Glutamatergic neuron (in vitro differentiated cells): Measurements from ENCODE around the gene CAP1. TPM values are rescaled to one million over a fixed set of nuclear protein-coding genes. Genes with fewer than 3 reads are reported as not detected.

Source experiments
- DNase-seq: peaks from one replicate; pipeline ENCODE4 v3.0.0; 2022
- H3K27ac Mint-ChIP-seq: one replicate; pipeline ENCODE4 v1.8.0; 2020; ENCODE audit warnings: mild to moderate bottlenecking, mixed read lengths, inconsistent platforms; ENCODE audit not compliant: unreplicated experiment
- H3K27me3 Mint-ChIP-seq: one replicate; pipeline ENCODE4 v1.8.0; 2020; ENCODE audit warnings: mild to moderate bottlenecking, moderate library complexity, mixed read lengths, inconsistent platforms; ENCODE audit not compliant: unreplicated experiment
- H3K36me3 Mint-ChIP-seq: one replicate; pipeline ENCODE4 v1.8.0; 2020; ENCODE audit warnings: mild to moderate bottlenecking, mixed read lengths, inconsistent platforms; ENCODE audit not compliant: unreplicated experiment
- H3K4me1 Mint-ChIP-seq: one replicate; pipeline ENCODE4 v1.8.0; 2020; ENCODE audit warnings: mild to moderate bottlenecking, low read depth, mixed read lengths, inconsistent platforms; ENCODE audit not compliant: unreplicated experiment
- H3K4me3 Mint-ChIP-seq: one replicate; pipeline ENCODE4 v1.8.0; 2020; ENCODE audit warnings: mild to moderate bottlenecking, mixed read lengths, inconsistent platforms; ENCODE audit not compliant: unreplicated experiment
- H3K9me3 Mint-ChIP-seq: one replicate; pipeline ENCODE4 v1.8.0; 2020; ENCODE audit warnings: mild to moderate bottlenecking, moderate library complexity, mixed read lengths, inconsistent platforms; ENCODE audit not compliant: unreplicated experiment
- total RNA-seq: library from RNA; stranded (reverse); fragmentation: NEBNext Ultra II Directional; extraction: Animal tissue kit (Norgen Biotek cat#: 25700); gene quantifications from one replicate; pipeline ENCODE4 v1.2.1, GENCODE V29; 2021; ENCODE audit not compliant: unreplicated experiment
- TF ChIP-seq, protein P1 (sequence below): fragments of 200-600 bp; sonication (generic); IDR thresholded peaks from one replicate; pipeline ENCODE4 v1.5.0; 2021; ENCODE audit not compliant: partially characterized antibody, unreplicated experiment

The CAP1 gene
- total RNA-seq, 1 donor from 2014 or later: 293 TPM

DNA sequence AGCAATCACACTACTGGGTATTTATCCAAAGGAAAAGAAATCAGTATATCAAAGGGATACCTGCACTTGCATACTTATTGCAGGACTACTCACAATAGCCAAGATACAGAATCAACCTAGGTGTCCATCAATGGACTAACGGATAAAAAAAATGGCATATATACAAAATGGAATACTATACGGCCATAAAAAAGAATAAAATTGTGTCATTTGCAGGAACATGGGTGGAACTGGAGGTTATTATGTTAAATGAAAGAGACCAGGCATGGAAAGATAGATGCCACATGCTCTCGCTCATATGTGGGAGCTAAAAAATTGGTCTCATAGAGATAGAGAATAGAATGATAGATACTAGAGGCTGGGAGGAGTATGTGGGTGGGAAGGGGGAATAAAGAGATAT is 29.3 kb upstream of the CAP1 start:
- Mint-ChIP-seq H3K27ac (no peak overlapping the region), H3K27me3 (no peaks in the 10 kb centered on the region), H3K36me3 (no peaks in the 10 kb centered on the region), H3K4me1 (no peaks in the 10 kb centered on the region), H3K4me3 (no peak overlapping the region), H3K9me3 (no peaks in the 10 kb centered on the region)
- no peak for DNase-seq
- TF ChIP-seq, protein P1, sequence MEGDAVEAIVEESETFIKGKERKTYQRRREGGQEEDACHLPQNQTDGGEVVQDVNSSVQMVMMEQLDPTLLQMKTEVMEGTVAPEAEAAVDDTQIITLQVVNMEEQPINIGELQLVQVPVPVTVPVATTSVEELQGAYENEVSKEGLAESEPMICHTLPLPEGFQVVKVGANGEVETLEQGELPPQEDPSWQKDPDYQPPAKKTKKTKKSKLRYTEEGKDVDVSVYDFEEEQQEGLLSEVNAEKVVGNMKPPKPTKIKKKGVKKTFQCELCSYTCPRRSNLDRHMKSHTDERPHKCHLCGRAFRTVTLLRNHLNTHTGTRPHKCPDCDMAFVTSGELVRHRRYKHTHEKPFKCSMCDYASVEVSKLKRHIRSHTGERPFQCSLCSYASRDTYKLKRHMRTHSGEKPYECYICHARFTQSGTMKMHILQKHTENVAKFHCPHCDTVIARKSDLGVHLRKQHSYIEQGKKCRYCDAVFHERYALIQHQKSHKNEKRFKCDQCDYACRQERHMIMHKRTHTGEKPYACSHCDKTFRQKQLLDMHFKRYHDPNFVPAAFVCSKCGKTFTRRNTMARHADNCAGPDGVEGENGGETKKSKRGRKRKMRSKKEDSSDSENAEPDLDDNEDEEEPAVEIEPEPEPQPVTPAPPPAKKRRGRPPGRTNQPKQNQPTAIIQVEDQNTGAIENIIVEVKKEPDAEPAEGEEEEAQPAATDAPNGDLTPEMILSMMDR: no peak

DNA sequence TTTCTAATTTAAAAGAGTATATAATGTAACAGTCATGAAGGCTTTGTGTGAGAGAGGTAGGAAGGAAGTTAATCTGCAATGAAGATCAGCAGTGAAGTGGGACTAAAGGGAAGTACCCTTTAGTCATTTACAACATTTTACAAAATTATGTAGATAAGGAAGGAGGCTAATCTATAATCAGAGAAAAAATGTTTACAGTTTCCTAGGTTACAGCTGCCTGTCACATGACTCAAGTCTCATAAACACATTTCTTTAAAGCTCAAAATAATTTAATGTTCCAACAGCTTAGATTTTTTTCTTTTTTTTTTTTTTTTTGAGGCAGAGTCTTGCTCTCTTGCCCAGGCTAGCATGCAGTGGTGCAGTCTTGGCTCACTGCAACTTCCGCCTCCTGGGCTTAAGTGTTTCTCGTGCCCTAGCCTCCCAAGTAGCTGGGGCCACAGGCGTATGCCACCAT is 26.2 kb upstream of the CAP1 start:
- Mint-ChIP-seq H3K36me3 (no peaks in the 10 kb centered on the region), H3K4me3 (no peak overlapping the region), H3K27me3 (no peaks in the 10 kb centered on the region), H3K27ac (no peak overlapping the region), H3K9me3 (no peaks in the 10 kb centered on the region), H3K4me1 (no peaks in the 10 kb centered on the region)
- TF ChIP-seq, protein P1: no peak
- DNase-seq: no peak

DNA sequence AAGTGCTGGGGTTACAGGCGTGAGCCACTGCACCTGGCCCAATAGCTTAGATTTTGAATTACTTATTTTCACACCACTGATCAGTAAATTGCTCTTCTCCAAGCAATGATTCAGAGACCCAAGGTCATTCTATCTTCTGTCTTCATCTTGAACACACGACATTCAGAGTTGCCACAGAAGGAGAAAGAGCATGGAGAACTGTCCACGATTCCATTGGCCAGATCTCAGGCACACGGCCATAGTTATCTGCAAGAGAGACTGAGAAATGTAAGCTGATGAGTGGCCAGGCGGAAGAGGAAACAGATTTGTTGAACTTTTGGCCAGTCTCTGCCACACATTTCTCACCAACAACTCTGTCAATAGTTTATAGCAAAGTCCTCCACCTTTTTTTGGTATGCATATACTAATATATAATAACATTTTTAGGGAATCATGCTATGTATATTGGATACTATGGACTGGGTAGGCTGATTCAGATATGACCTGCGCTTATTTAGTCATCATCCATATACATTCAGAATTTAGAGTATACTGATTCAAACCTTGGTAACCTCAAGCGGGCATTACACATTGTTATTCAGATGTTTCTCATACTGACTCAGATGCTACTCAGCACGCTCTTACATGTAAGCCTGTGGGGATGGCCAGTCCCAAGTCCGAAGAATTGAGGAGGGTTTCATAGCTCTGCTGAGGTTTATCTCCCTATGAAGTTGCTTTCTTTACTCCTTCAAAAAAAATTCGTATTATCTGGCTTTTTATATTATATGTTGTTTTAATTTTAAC is 25.5 kb upstream of the CAP1 start:
- Mint-ChIP-seq H3K36me3 (no peaks in the 10 kb centered on the region), H3K9me3 (no peaks in the 10 kb centered on the region), H3K4me1 (no peaks in the 10 kb centered on the region), H3K4me3 (no peak overlapping the region), H3K27me3 (no peaks in the 10 kb centered on the region), H3K27ac (no peak overlapping the region)
- TF ChIP-seq, protein P1: no peak
- DNase-seq: no peak

DNA sequence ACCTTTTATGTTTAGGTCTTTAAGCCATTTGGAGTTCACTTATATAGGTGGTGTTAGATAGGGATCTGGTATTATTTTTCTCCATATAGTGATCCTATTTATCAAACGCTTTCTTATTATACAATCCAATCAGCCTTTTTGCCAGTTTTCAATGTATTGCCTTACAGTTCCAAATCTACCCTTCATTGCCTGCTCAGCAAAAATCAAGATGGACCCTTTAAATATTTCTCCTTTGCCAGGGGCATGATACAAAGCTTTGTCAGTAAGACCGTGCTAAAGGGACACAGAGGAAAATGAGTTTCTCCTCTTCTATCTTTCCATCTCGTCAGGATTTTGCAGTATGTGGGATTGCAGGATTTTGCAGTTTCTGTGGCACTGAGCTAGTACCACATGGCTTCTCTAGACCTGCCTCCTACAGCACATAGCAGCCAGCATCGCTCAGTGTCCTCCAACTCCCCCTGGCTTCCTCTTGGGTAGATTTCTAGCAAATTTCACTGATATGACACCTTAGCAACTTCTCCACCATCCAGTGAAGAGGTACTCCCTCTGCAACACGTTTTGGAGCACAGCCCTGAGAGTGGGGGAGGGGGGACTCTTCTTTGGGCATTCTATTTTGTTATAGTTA is 22.5 kb upstream of the CAP1 start:
- no peak overlapping the region for H3K4me3 Mint-ChIP-seq
- H3K36me3 Mint-ChIP-seq: no peaks in the 10 kb centered on the region
- TF ChIP-seq, protein P1: no peak
- H3K27ac Mint-ChIP-seq: no peak overlapping the region
- DNase-seq: no peak
- H3K9me3 Mint-ChIP-seq: no peaks in the 10 kb centered on the region
- no peaks in the 10 kb centered on the region for H3K27me3 Mint-ChIP-seq
- H3K4me1 Mint-ChIP-seq: no peaks in the 10 kb centered on the region
